CD4-positive, alpha-beta T cell treated with Interleukin-12 subunit alpha and Interleukin-12 subunit beta, for 1 hour (primary cell): ENCODE data around the gene OR10H3.
"Not testable (repeated sequence)": the region's sequence is repeated elsewhere in the genome, so short reads cannot be mapped to it uniquely, and the experiment has no call there.

Source experiments
- DNase-seq: peaks from one replicate; pipeline ENCODE4 v3.0.0-alpha.2; 2020

OR10H3 gene

GRCh38 chr19:15779756-15780476 lies 42.1 kb downstream of the OR10H3 start:
- DNase-seq = no peak

DNA sequence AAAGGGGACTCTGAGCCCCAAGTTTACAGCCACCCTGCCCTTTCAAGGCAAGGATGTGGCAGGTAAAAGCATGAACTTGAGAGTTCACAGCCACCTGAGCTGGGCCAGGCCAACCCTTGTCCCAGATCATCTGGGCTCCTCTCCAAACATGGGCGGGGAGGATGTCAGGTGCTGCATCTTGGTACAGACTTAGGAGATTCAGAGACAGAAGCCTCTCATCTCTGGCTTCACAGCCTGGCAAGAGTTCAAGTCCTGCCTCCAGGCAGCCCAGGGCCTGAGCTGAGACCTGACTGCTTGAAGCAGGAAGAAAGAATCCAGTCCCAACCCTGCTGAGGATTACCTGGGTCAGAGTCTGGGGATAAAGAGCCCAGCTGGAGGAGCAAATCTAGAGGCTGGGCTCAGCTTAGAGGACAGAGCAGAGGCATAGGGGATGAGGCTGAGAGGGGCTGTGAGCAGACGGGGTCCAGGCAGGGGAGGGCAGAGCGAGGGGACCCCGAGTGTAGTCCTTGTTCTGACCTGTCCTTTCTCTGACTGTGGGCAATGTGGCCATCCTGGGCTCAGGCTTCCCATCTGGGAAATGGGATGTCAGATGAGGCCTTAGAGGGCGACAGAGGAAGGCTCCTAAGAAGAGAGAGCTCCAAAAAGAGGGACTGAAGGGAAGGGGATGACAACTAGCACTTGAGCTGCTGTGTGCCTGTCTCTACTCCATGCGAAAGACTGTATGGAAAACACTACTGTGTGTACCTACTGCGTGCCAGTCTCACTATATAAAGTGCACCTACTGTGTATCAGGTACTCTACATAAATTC lies 43.0 kb downstream of the OR10H3 start:
- no peak for DNase-seq

GRCh38 chr19:15781661-15782060 lies 43.9 kb downstream of the OR10H3 start:
- DNase-seq = no peak

DNA sequence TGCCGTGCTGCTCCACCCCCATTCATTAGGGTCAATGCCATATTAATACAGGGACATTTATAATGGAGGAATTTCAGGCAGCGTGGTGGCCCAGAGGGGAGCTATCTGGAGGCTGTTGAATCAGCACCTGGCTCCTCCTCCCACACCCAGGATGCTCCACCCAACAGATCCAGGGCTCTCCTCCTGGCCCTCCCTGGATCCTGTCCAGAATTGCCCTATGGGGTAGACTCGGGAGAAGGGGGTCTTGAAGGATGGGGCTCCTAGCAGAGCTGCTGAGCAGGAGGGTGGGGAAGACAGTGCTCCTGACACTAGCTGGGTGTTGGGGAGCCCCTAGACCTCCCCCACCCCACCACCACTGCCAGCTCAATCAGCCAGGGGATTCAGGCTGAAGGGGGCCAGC lies 44.4 kb downstream of the OR10H3 start:
- DNase-seq = no peak

- DNase-seq = not testable (repeated sequence)
These were observed 45.1 kb downstream of the OR10H3 start for GRCh38 chr19:15782896-15783295.

- no peak for DNase-seq
These were observed 49.9 kb downstream of the OR10H3 start, which contains the start of gene OR10H5 for GRCh38 chr19:15787611-15788155. OR10H5 (plus strand) TSS chr19:15787661; CDS start chr19:15794049, 6,388 bp downstream.

- no peak for DNase-seq
These were observed 50.9 kb downstream of the OR10H3 start for GRCh38 chr19:15788594-15789270.

- no peak for DNase-seq
These were observed 52.3 kb downstream of the OR10H3 start for GRCh38 chr19:15790096-15790495.
